Diencephalon (tissue), 1 donor: Measurements from ENCODE around the gene NDUFAF4. TPM values are rescaled to one million over a fixed set of nuclear protein-coding genes. Genes with fewer than 3 reads are reported as not detected.

Source experiments
- small RNA-seq: library from RNA; depleted of rRNA; stranded (forward); fragments of <200 nt; gene quantifications from one replicate; pipeline ENCODE3, GENCODE V24; 2014
- total RNA-seq: library from RNA; depleted of rRNA; stranded (reverse); fragments of >200 nt; gene quantifications from one replicate; pipeline ENCODE4 v1.2.3, GENCODE V29; 2014

NDUFAF4 gene
- total RNA-seq, result 64.1 TPM

GRCh38 chr6:96897396-96898240, at the start of gene NDUFAF4:
TSS of gene NDUFAF4 (minus strand) at chr6:96897891. CDS start at chr6:96897801, 90 bp downstream.

Small RNA genes within 50 kb of the gene (small RNA-seq; reads per million reads assigned to genes)
- gene RN7SL509P, result not detected

Other genes with a start within 250 kb of the NDUFAF4 start
- gene GPR63, start 60.4 kb downstream of the NDUFAF4 start, total RNA-seq, result 14.3 TPM
- 19.6 TPM for gene KLHL32, start 26.8 kb upstream of the NDUFAF4 start, total RNA-seq